ENCODE measurements around the gene IGF1. TPM values are rescaled to one million over a fixed set of nuclear protein-coding genes. Genes with fewer than 3 reads are reported as not detected.

The IGF1 gene
- total RNA-seq, 6 experiments from 2014 or later: 0.34 to 0.81 (median 0.51) TPM; not detected in 2

- Mint-ChIP-seq H3K27me3 (ENCODE audit: insufficient read depth) (peaks cover 2% of the 10 kb centered on the region; the same call in 1 of the 2 replicates), H3K4me3 (no peak overlapping the region), H3K36me3 (ENCODE audit: low read depth) (no peaks in the 10 kb centered on the region), H3K9me3 (no peaks in the 10 kb centered on the region), H3K4me1 (ENCODE audit: low read depth) (peaks cover 37% of the 10 kb centered on the region), H3K27ac (no peak overlapping the region)
- TF ChIP-seq CTCF (IDR thresholded peaks at IDR 0.05): no peak
- DNase-seq: no peak
Measured at GRCh38 chr12:102425109-102426039, 55.0 kb downstream of the IGF1 start.

GRCh38 chr12:102423462-102423861 lies 56.9 kb downstream of the IGF1 start:
- no peak overlapping the region for H3K27ac Mint-ChIP-seq
- no peaks in the 10 kb centered on the region for H3K9me3 Mint-ChIP-seq
- no peak overlapping the region for H3K4me3 Mint-ChIP-seq
- H3K27me3 Mint-ChIP-seq (ENCODE audit: insufficient read depth): peaks cover 2% of the 10 kb centered on the region; the same call in 1 of the 2 replicates
- TF ChIP-seq CTCF (IDR thresholded peaks at IDR 0.05): no peak
- peaks cover 35% of the 10 kb centered on the region for H3K4me1 Mint-ChIP-seq (ENCODE audit: low read depth)
- H3K36me3 Mint-ChIP-seq (ENCODE audit: low read depth): no peaks in the 10 kb centered on the region
- DNase-seq: no peak

GRCh38 chr12:102421802-102422583 lies 58.4 kb downstream of the IGF1 start:
- Mint-ChIP-seq H3K4me3 (no peak overlapping the region), H3K27ac (no peak overlapping the region), H3K27me3 (ENCODE audit: insufficient read depth) (peaks cover 4% of the 10 kb centered on the region), H3K9me3 (no peaks in the 10 kb centered on the region), H3K36me3 (ENCODE audit: low read depth) (no peaks in the 10 kb centered on the region), H3K4me1 (ENCODE audit: low read depth) (peaks cover 30% of the 10 kb centered on the region)
- DNase-seq: no peak
- TF ChIP-seq CTCF (IDR thresholded peaks at IDR 0.05): no peak

- peaks cover 25% of the 10 kb centered on the region for H3K4me1 Mint-ChIP-seq (ENCODE audit: low read depth)
- no peaks in the 10 kb centered on the region for H3K9me3 Mint-ChIP-seq
- H3K4me3 Mint-ChIP-seq: no peak overlapping the region
- DNase-seq: no peak
- H3K27me3 Mint-ChIP-seq (ENCODE audit: insufficient read depth): peaks cover 6% of the 10 kb centered on the region
- no peak for TF ChIP-seq CTCF (IDR thresholded peaks at IDR 0.05)
- H3K36me3 Mint-ChIP-seq (ENCODE audit: low read depth): no peaks in the 10 kb centered on the region
- H3K27ac Mint-ChIP-seq: no peak overlapping the region
Measured at GRCh38 chr12:102419094-102419764, 61.1 kb downstream of the IGF1 start.

- TF ChIP-seq CTCF (IDR thresholded peaks at IDR 0.05): no peak
- peaks cover 16% of the 10 kb centered on the region for H3K4me1 Mint-ChIP-seq (ENCODE audit: low read depth)
- DNase-seq: no peak
- H3K27ac Mint-ChIP-seq: no peak overlapping the region
- H3K27me3 Mint-ChIP-seq (ENCODE audit: insufficient read depth): peaks cover 6% of the 10 kb centered on the region
- no peak overlapping the region for H3K4me3 Mint-ChIP-seq
- no peaks in the 10 kb centered on the region for H3K9me3 Mint-ChIP-seq
- no peaks in the 10 kb centered on the region for H3K36me3 Mint-ChIP-seq (ENCODE audit: low read depth)
Measured at GRCh38 chr12:102417055-102417454, 63.3 kb downstream of the IGF1 start.

Data from HFFc6 (cell line).